ENCODE data around the gene C1orf53.

C1orf53 gene

GRCh38 chr1:197907846-197908616 is 5.6 kb downstream of the C1orf53 start:
- no peak for DNase-seq (ENCODE audit: low read depth in 2 of 2)

GRCh38 chr1:197908716-197909220 is 6.3 kb downstream of the C1orf53 start:
- no peak for DNase-seq (ENCODE audit: low read depth in 2 of 2)

DNA sequence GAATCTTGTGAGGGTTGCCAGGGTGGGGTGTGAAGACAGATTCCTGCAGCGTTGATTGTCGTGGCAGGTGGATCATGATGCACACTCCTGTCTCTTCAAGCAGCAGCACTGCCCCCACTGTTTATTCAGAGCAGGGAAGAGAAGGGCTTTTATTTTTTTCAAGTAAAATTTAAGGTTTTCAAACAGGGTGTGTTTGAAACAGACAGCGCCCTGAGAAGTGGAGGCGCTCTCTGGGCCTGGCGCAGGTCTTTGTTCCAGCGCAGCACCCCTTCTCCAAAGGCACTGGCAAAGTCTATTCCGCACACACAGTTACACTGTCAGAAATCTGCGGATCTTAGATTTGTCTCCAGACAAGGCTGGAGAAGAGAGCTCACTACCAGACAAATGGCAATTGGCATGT is 7.0 kb downstream of the C1orf53 start:
- DNase-seq (ENCODE audit: low read depth in 2 of 2), result no peak

DNA sequence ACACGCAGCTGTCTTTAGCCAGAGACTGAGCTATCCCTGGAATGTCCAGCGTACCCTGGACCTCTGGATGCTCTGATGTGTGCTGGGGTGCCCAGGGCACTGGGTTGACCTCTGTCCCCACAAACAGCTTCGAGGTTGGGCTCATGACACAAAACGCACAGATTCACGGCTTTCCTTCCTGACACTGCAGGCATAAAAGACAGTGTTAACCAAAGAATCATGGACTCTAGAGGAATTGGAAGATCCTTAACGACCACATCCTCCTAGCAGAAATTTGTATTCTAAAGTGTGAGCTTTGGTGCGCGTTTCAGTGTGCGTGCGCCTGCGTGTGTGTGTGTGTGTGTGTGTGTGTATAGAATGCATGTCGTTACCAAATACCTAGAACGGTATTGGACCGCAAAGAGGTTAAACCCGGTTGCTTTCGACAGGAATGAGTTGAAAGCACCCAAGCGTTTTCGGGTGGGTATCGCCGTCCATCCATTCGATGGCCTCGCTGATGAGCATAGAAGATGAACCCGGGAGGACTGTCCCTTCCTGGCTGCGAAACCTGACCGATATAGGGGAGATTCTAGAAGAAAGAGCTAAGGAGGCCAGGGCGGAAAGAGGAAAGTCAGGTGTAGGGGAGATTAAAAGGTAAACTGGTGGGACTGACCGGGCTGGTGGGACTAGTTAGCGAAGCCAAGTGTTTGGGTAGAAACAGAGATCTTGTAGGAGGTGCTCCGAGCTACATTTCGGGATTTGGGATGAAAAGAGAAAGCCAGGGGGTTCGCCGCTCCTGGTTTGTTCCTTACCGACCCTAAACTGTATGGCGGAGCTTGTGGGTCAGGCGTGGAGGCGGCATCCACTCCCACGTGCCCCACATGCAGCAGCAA is 7.9 kb downstream of the C1orf53 start:
- no peak for DNase-seq (ENCODE audit: low read depth in 2 of 2)

GRCh38 chr1:197911111-197911856 is 8.9 kb downstream of the C1orf53 start:
- DNase-seq (ENCODE audit: low read depth in 2 of 2), result no peak

DNA sequence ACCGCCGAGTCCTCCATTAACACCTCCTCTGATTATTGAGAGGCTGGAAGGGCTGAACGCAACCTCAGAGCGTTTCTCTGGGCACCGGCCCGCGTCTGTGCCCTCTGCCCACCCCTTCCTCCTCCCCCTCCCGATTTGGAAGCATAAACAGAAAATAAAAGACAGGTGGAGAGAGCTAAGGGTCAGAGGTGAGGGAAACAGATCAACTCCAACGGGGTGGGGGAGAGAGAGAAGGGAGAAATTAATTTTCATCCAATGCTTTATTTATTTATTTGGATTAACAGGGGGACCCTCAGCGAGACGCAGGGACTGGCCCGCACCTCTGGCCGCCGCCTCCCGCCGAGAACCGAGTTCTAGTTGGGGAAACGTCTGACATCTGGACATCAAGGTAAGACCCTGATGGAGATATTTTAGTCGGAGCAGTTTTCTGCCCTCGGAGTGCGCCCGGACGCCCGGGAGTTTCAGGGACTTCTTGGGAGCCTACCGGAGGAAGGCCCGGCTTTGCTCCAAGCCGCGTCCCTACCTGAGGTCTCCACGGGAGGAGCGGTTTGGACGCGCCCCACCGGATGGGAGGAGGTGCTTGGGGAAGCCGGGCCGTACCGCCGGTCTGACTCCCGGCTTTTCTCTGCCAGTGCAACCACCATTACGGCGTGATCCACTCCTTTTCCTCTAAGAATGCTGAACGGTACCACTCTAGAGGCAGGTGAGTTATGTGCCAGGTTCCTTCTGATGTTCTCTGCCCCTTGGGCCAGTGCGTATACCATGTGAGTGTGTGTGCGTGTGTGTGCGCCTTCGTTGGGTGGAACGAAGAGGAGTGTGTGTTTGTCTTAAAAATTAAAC is 9.6 kb downstream of the C1orf53 start:
- no peak for DNase-seq (ENCODE audit: low read depth in 2 of 2)

DNA sequence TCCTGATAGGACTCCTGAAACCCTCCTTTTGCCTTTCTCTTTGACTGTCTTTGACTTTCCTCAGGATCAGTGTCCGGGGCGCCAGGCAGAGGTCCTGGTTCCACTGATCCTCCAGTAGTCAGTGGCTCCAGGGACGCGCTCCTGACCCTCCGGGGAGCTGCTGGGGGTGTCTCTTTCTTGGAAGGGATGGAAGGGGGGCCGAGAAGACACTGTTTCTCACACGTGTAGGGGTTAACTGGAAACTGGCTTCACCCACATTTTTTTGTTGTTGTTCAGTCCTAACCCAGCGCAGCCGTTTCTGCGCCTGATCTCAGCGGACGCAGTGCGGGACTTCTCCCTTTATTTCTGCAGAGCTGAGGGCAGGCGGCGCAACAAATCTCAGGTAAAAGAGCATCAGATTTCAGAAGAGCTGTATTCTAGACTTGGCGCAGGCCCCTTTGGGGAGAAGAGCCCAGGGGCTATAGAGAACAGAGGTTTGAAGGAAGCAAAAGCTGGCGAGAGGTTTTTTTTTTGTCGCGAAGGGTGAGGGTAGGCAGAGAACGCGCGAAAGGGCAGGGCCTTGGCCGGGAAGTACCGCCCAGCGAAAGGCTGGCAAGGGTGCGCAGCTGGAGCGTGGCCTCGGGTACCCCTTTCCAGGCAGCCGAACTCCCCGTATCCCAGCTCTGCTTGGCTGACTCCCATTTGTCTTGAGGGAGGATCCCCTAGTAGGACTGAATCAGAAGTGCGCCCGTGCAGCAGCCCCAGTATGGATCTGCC is 10.5 kb downstream of the C1orf53 start:
- no peak for DNase-seq (ENCODE audit: low read depth in 2 of 2)

GRCh38 chr1:197913495-197914276 is 11.3 kb downstream of the C1orf53 start:
- DNase-seq (ENCODE audit: low read depth in 2 of 2), result no peak

- DNase-seq (ENCODE audit: low read depth in 2 of 2), result no peak
These were observed 12.1 kb downstream of the C1orf53 start for GRCh38 chr1:197914510-197914909.

- no peak for DNase-seq (ENCODE audit: low read depth in 2 of 2)
These were observed 12.9 kb downstream of the C1orf53 start for GRCh38 chr1:197915260-197915861.

DNA sequence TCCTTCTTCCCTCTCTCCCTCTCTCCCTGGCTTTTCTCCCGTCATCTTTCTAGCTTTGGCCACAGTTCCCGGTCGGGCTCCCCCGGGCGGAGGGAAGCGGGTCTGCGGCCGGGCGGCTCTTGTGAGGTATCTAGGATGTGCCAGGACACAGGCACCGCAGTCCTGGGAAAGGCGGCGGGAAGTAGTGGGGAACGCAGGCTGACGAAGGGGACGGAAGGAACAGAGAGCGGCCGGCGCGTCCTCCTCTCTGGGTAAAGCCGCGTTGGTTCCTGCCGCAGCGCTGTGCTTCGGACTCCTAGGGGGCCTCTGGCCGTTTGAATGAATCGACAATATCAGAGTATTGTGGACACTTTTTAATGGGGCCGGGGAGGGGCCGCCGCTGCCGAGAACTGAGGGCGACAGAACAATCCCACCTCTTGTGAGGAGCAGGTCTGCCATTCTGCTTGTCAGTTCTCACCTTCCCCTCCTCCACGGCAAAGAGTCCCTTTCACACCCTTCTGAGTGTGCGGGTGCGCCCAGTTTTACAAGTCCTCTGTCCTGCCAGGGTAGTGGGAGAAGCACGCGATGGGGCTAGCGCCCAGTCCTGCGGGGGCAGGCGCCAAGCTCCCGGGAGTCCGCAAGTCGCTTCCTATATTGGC is 13.6 kb downstream of the C1orf53 start:
- DNase-seq (ENCODE audit: low read depth in 2 of 2), result no peak

DNA sequence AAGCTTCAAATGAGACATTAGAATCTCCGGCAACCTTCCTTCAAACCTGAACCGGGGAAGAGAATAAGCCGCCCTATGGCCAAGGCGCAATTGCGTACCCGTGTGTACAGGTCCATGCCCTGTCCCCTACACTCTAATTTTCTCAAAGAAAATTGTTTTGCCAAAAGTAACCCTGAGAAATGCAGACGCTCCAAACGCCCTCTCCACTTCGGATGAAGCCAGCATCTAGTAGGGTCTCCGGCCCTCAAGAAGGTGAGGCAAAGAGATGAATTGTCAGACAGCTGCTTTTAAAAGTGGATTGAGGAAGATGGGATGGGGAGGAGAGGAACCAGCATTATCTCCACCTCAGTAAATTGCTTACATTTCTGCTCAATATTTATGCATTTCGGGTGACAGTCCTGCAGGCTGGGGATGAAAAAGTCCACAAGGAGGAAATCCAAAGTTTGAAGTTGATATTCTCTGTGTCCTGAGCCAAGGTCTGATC is 14.1 kb downstream of the C1orf53 start:
- no peak for DNase-seq (ENCODE audit: low read depth in 2 of 2)

DNA sequence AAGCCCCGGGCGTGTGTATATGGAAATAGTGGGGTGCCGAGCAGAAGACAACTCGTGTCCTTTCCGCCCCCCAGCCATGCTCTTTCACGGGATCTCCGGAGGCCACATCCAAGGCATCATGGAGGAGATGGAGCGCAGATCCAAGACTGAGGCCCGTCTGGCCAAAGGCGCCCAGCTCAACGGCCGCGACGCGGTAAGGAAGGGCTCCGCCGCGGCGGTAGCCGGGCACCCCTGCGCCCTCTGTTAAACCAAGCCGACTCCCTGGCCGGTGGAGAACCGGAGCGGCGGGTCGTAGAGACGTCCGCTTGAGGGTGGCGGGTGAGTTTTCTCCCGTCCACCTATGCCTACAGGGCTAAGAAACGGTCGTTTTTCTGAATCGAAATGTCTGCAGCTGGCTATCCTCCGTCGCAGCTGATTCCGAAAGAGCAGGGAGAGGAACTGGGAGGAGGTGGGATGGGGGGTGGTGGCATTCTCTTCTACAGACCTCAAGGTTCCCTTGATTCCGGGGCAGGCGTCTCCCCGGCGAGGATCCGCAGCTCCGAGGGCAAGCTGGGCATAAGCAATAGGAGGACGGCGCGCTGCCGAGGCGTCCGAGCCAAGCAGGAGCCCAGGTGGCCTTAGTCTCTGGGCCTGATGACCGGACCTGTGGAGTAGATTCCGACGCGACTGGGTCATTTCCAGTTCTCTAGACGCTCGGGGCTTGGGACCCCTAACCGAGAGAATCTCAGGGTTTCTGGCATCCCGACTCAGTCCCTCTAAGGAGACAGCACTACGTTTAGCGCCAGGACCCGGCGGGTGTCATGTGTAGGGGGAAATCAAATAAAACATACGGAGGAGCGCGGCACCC is 15.6 kb downstream of the C1orf53 start:
- no peak for DNase-seq (ENCODE audit: low read depth in 2 of 2)

DNA sequence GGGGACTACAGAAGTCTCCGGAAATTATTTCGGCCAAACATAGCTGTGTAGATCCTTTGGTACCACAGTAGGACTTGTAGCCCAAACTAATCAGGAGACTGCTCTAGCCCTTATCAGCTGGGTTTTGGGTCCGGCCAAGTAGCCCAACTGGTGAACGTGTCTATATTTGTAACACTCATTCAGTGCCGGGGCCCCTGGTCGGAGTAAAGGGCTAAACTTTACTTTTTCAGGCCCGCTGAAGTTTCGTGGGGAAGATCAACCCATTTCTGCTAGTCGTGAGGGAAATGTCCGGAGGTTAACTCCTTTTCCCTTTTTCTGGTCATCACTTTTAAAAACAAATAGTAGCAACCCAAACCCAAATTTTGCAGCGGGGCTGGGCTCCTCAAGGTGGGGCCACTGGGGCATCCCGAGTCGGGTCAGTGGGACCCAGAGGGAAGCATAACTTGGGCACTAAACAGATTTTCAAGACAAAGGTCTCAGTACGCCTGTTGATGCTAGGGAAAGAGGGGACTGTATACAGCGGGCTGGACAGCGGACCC is 16.4 kb downstream of the C1orf53 start:
- DNase-seq (ENCODE audit: low read depth in 2 of 2), result no peak

GRCh38 chr1:197919346-197920066 is 17.1 kb downstream of the C1orf53 start:
- DNase-seq (ENCODE audit: low read depth in 2 of 2), result no peak

DNA sequence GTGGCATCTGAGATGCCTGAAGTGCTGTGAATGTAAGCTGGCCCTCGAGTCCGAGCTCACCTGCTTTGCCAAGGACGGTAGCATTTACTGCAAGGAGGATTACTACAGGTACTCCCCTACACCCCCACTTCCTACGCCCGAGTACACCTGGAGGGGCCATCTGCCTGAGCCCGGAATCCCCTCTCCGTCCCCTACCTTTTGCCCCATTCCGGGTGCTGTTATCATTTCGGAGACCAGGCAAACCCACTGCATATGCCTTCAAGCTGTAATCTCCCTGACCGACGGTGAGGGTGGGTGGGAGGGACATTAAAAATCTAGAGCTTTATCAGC is 17.6 kb downstream of the C1orf53 start:
- DNase-seq (ENCODE audit: low read depth in 2 of 2), result no peak

Measured in stimulated activated CD8-positive, alpha-beta memory T cell treated with anti-CD3 and anti-CD28 coated beads, Interleukin-15, amount 100 ng/mL, for 4 hours (primary cell).